Testis (tissue), 3 donors: ENCODE data around the gene CRNKL1. TPM values are rescaled to one million over a fixed set of nuclear protein-coding genes. Genes with fewer than 3 reads are reported as not detected.

Experiments used
- DNase-seq: peaks from one replicate; pipeline ENCODE4 v3.0.0-alpha.2; 2019
- H3K27ac ChIP-seq, 2 donors: fragments of 200-600 bp; sonication (generic); one replicate each; pipeline ENCODE4 v1.5.1; 2019
- H3K27me3 ChIP-seq: fragments of 200-600 bp; sonication (generic); one replicate; pipeline ENCODE4 v1.5.1; 2019
- H3K36me3 ChIP-seq: fragments of 200-600 bp; sonication (generic); one replicate; pipeline ENCODE4 v1.5.1; 2017; ENCODE audit warnings: low read depth; ENCODE audit errors: missing control alignments
- H3K4me1 ChIP-seq: fragments of 200-600 bp; sonication (generic); one replicate; pipeline ENCODE4 v1.5.1; 2019
- H3K4me3 ChIP-seq, 2 donors: fragments of 200-600 bp; sonication (generic); one replicate each; pipeline ENCODE4 v1.5.1; 2017 to 2019
- H3K9me3 ChIP-seq: fragments of 200-600 bp; sonication (generic); one replicate; pipeline ENCODE4 v1.5.1; 2017
- CTCF ChIP-seq, 3 experiments: fragments of 450-650 bp in 2 of 3; fragments of 200-600 bp in 1 of 3; sonication (generic) in 1 of 3; IDR thresholded peaks; one replicate each; pipeline ENCODE4 v1.5.1; 2016 to 2019; ENCODE audit warnings: antibody characterized with exemption in 3 of 3, mild to moderate bottlenecking in 2 of 3, moderate library complexity in 1 of 3
- POLR2A ChIP-seq: fragments of 450-650 bp; IDR thresholded peaks from one replicate; pipeline ENCODE4 v1.6.1; 2017; ENCODE audit warnings: antibody characterized with exemption, mild to moderate bottlenecking, moderate library complexity
- WGBS, 2 donors: methylation state at CpG; one replicate each; pipeline ENCODE4 v1.1.5; 2018; 5-methylcytosine and 5-hydroxymethylcytosine counted together
- intact Hi-C: fragments of 100-400 bp; cut with DNase I; formaldehyde crosslinking; loops from one replicate; pipeline ENCODE4 v1.15.1; 2023; ENCODE audit warnings: low total_unique reads
- polyA plus RNA-seq: library from polyadenylated mRNA; stranded (reverse); fragments of 350-450 nt; fragmentation: Illumina TruSeq; extraction: RNeasy Lipid Tissue Mini Kit (QIAGEN cat#74804); gene quantifications from one replicate; pipeline ENCODE4 v1.2.3, GENCODE V29; 2014; ENCODE audit warnings: low read depth, low replicate concordance; ENCODE audit not compliant: insufficient read depth
- total RNA-seq, 2 donors: library from RNA; depleted of rRNA; stranded (reverse); fragments of >200 nt; gene quantifications; one replicate each; pipeline ENCODE4 v1.2.3, GENCODE V29; 2016

Gene CRNKL1
- total and polyA plus RNA-seq, 3 donors from 2014 or later: 22.1 to 26.9 (median 26.3) TPM

GRCh38 chr20:20094410-20094809 lies 42.1 kb upstream of the CRNKL1 start:
- no peaks in the 10 kb centered on the region for H3K9me3 ChIP-seq
- intact Hi-C loops: no loop called here
- H3K27ac ChIP-seq: no peak overlapping the region
- H3K4me1 ChIP-seq: no peaks in the 10 kb centered on the region
- no peaks in the 10 kb centered on the region for H3K27me3 ChIP-seq
- DNase-seq: no peak
- no peak for TF ChIP-seq CTCF (IDR thresholded peaks at IDR 0.05)
- TF ChIP-seq POLR2A: no peak
- 77 to 83% methylated on average over 6 of the region's 6 CpGs for WGBS, 2 donors
- no peak overlapping the region for H3K4me3 ChIP-seq
- no peaks in the 10 kb centered on the region for H3K36me3 ChIP-seq

GRCh38 chr20:20092827-20093226 lies 40.6 kb upstream of the CRNKL1 start:
- H3K4me3 ChIP-seq: no peak overlapping the region
- WGBS, 2 donors: 92 to 93% methylated on average over 4 of the region's 4 CpGs
- no peak for DNase-seq
- H3K27ac ChIP-seq: no peak overlapping the region
- intact Hi-C loops: no loop called here
- H3K4me1 ChIP-seq: no peaks in the 10 kb centered on the region
- no peaks in the 10 kb centered on the region for H3K27me3 ChIP-seq
- no peaks in the 10 kb centered on the region for H3K9me3 ChIP-seq
- H3K36me3 ChIP-seq: no peaks in the 10 kb centered on the region
- TF ChIP-seq CTCF (IDR thresholded peaks at IDR 0.05) (no peak), POLR2A (no peak)

DNA sequence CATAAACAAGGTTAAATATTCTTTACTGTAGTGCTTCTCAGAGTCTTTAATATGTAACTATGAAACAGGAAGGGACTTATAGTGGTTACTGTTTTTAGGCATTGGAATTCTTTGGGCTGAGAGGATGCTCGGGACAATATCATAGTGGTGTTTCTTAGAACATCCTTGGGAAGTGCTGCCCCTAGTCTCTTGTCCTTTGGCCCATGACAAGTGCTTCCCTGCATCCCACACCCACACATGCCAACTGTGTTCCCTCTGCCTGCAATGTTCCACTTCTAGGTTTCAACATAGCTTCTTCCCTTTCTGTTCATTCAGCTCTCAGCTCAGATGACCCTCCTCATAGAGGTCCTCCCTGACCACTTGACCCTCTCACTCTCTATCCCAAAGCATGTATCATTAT lies 37.7 kb upstream of the CRNKL1 start:
- TF ChIP-seq CTCF (IDR thresholded peaks at IDR 0.05): no peak
- TF ChIP-seq POLR2A: no peak
- Histone ChIP-seq H3K27me3 (no peaks in the 10 kb centered on the region), H3K9me3 (no peaks in the 10 kb centered on the region), H3K27ac (no peak overlapping the region), H3K36me3 (no peaks in the 10 kb centered on the region), H3K4me3 (no peak overlapping the region), H3K4me1 (no peaks in the 10 kb centered on the region)
- intact Hi-C loops: loop anchor here (10.0 kb wide), 1 partner anchor 485 kb away; no protein-coding TSS in a partner anchor
- DNase-seq: no peak
- WGBS, 2 donors: 78 to 85% methylated on average over 1 of the region's 1 CpG

DNA sequence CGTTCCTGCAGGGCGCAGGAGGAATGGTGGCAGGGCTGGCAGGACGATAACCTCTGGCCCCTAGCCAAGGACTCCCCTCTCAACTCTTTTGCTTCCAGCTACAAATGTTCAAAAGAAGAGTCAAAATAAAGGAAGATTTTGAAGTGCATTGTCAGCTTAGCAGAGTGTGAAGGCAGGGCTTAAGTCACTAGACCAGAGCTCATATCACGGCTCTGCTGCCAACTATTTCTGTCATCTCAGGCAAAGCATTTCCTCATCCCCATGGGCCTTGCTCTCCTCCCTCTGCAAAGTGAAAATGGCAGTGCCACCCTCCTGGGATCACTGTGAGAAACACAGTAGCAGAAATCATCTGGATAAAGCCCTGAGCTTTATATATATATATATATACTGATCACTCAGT lies 36.8 kb upstream of the CRNKL1 start:
- intact Hi-C loops: loop anchor here (10.0 kb wide), 1 partner anchor 486 kb away; no protein-coding TSS in a partner anchor
- no peak overlapping the region for H3K27ac ChIP-seq
- no peak for TF ChIP-seq CTCF (IDR thresholded peaks at IDR 0.05)
- no peak for TF ChIP-seq POLR2A
- peaks cover 4% of the 10 kb centered on the region for H3K4me1 ChIP-seq
- no peaks in the 10 kb centered on the region for H3K27me3 ChIP-seq
- no peak for DNase-seq
- no peak overlapping the region for H3K4me3 ChIP-seq
- H3K9me3 ChIP-seq: no peaks in the 10 kb centered on the region
- WGBS, 2 donors: 85 to 87% methylated on average over 4 of the region's 4 CpGs
- H3K36me3 ChIP-seq: no peaks in the 10 kb centered on the region

DNA sequence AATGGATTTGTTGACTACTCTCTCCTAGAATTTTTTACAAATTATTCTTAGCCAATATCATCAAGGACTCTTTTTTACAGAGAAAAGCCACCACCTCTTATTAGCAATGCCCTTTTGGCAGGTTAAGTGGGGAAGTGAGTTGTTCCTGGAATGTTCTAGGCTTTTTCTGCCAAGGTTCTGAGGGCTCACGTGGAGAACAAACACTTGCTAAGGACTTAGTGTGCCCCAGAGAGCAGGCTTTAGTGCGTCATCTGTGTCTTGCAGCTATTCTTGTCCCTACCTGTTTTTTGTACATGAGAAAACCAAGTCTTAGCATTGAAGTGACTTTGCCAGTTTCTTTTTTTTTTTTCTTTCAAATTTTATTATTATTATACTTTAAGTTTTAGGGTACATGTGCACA lies 33.5 kb upstream of the CRNKL1 start:
- no peak overlapping the region for H3K27ac ChIP-seq
- H3K27me3 ChIP-seq: no peaks in the 10 kb centered on the region
- peak; percentile 43 for DNase-seq
- no peak overlapping the region for H3K4me3 ChIP-seq
- H3K4me1 ChIP-seq: peaks cover 5% of the 10 kb centered on the region
- TF ChIP-seq CTCF (IDR thresholded peaks at IDR 0.05) (no peak), POLR2A (no peak)
- no peaks in the 10 kb centered on the region for H3K36me3 ChIP-seq
- WGBS, 2 donors: 43 to 45% methylated on average over 2 of the region's 2 CpGs
- no peaks in the 10 kb centered on the region for H3K9me3 ChIP-seq
- intact Hi-C loops: loop anchor here (10.0 kb wide), 1 partner anchor 489 kb away; no protein-coding TSS in a partner anchor
